HEK293 (cell line): Measurements from ENCODE around the gene ITGA3.
A peak's percentile ranks its signal among the peaks of the same experiment; 100 is the strongest.
"Not testable (repeated sequence)": the region's sequence is repeated elsewhere in the genome, so short reads cannot be mapped to it uniquely, and the experiment has no call there.

Experiments used
- CTCF ChIA-PET: fragments of 350-600 bp; formaldehyde crosslinking; extraction: SDS; loops from one replicate; lab custom pipeline; 2021; ENCODE audit warnings: antibody characterized with exemption; lab: Yijun Ruan, JAX
- POLR2A ChIA-PET: fragments of 300-600 bp; formaldehyde crosslinking; extraction: SDS; loops from one replicate; lab custom pipeline; 2020; ENCODE audit warnings: antibody characterized with exemption, inconsistent platforms; lab: Yijun Ruan, JAX
- H3K27ac ChIP-seq: fragments of 200-500 bp; sonication (Bioruptor generic); 2 replicates; pipeline ENCODE4 v1.5.1; 2014; ENCODE audit warnings: low read depth, low read length, control low read depth, inconsistent platforms; ENCODE audit errors: extremely low read depth
- H3K36me3 ChIP-seq, 2 experiments: fragments of 200-500 bp in 1 of 2; sonication (Bioruptor generic) in 1 of 2; 1 replicate in 1 of 2; 2 replicates in 1 of 2; pipeline ENCODE4 v1.5.1; 2014 to 2017; ENCODE audit warnings: inconsistent platforms in 2 of 2, low read length in 2 of 2; ENCODE audit not compliant: control insufficient read depth in 2 of 2, insufficient read depth in 1 of 2
- H3K4me1 ChIP-seq: fragments of 200-500 bp; sonication (Bioruptor generic); 2 replicates; pipeline ENCODE4 v1.5.1; 2014; ENCODE audit warnings: mild to moderate bottlenecking, low read length, inconsistent platforms; ENCODE audit not compliant: control insufficient read depth, insufficient read depth
- H3K4me3 ChIP-seq: 2 replicates; pipeline ENCODE4 v1.5.1; 2011; ENCODE audit warnings: low read depth, mild to moderate bottlenecking, control low read depth, low read length, moderate library complexity
- H3K9me3 ChIP-seq: fragments of 200-500 bp; sonication (Bioruptor generic); 2 replicates; pipeline ENCODE4 v1.5.1; 2014; ENCODE audit warnings: low read depth, low read length, inconsistent platforms; ENCODE audit not compliant: control insufficient read depth, insufficient read depth
- GLIS2 ChIP-seq: fragments of 450-650 bp; formaldehyde crosslinking; IDR thresholded peaks from 2 replicates; pipeline ENCODE4 v1.5.1; 2016; ENCODE audit warnings: missing biosample characterization, missing genetic modification characterization
- PRDM2 ChIP-seq: fragments of 450-650 bp; formaldehyde crosslinking; IDR thresholded peaks from 2 replicates; pipeline ENCODE4 v1.5.1; 2016; ENCODE audit warnings: missing biosample characterization, missing genetic modification characterization, borderline replicate concordance
- ZBTB1 ChIP-seq: fragments of 450-650 bp; formaldehyde crosslinking; IDR thresholded peaks from 2 replicates; pipeline ENCODE4 v1.5.1; 2016; ENCODE audit warnings: missing biosample characterization, missing genetic modification characterization
- ZBTB17 ChIP-seq: fragments of 450-650 bp; formaldehyde crosslinking; IDR thresholded peaks from 2 replicates; pipeline ENCODE4 v1.5.1; 2016; ENCODE audit warnings: missing biosample characterization, missing genetic modification characterization
- ZNF114 ChIP-seq: fragments of 450-650 bp; formaldehyde crosslinking; IDR thresholded peaks from 2 replicates; pipeline ENCODE4 v1.5.0; 2017; ENCODE audit warnings: missing biosample characterization, missing genetic modification characterization
- ZNF146 ChIP-seq: fragments of 450-650 bp; formaldehyde crosslinking; IDR thresholded peaks from 2 replicates; pipeline ENCODE4 v1.5.1; 2016; ENCODE audit warnings: missing biosample characterization, missing genetic modification characterization
- ZNF24 ChIP-seq: fragments of 450-650 bp; formaldehyde crosslinking; IDR thresholded peaks from 2 replicates; pipeline ENCODE4 v1.5.1; 2016; ENCODE audit warnings: missing biosample characterization, missing genetic modification characterization
- ZNF292 ChIP-seq: fragments of 450-650 bp; formaldehyde crosslinking; IDR thresholded peaks from 2 replicates; pipeline ENCODE4 v1.5.1; 2016; ENCODE audit warnings: low read depth, missing biosample characterization, missing genetic modification characterization, borderline replicate concordance
- ZNF585B ChIP-seq: fragments of 450-650 bp; formaldehyde crosslinking; IDR thresholded peaks from 2 replicates; pipeline ENCODE4 v1.5.1; 2016; ENCODE audit warnings: missing biosample characterization, missing genetic modification characterization
- ZNF830 ChIP-seq: fragments of 450-650 bp; IDR thresholded peaks from 2 replicates; pipeline ENCODE4 v1.5.0; 2018; ENCODE audit warnings: missing biosample characterization, missing genetic modification characterization, low read depth, mild to moderate bottlenecking, moderate library complexity
- ZSCAN30 ChIP-seq: fragments of 450-650 bp; IDR thresholded peaks from 2 replicates; pipeline ENCODE4 v1.5.1; 2018; ENCODE audit warnings: missing biosample characterization, mild to moderate bottlenecking, missing genetic modification characterization, moderate library complexity
- TF ChIP-seq, protein P1 (sequence below): fragments of 450-650 bp; formaldehyde crosslinking; IDR thresholded peaks from 2 replicates; pipeline ENCODE4 v1.5.1; 2016; ENCODE audit warnings: missing biosample characterization, missing genetic modification characterization
- TF ChIP-seq, protein P2 (sequence below): fragments of 450-650 bp; formaldehyde crosslinking; IDR thresholded peaks from 2 replicates; pipeline ENCODE4 v1.5.1; 2016; ENCODE audit warnings: missing biosample characterization, missing genetic modification characterization, borderline replicate concordance

ITGA3 gene

DNA sequence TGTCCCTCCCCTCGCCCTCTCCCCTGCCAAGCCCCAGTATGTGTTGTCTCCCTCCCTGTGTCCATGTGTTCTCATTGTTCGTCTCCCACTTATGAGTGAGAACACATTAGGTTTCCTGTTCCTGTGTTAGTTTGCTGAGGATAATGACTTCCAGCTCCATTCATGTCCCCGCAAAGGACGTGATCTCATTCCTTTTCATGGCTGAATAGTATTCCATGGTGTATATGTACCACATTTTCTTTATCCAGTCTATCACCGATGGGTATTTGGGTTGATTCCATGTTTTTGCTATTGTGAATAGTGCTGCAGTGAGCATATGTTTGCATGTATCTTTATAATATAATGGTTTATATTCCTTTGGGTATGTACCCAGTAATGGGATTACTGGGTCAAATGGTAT, 15.4 kb upstream of the ITGA3 start:
- H3K4me3 ChIP-seq, H3K9me3 ChIP-seq, H3K27ac ChIP-seq, H3K36me3 ChIP-seq, H3K4me1 ChIP-seq, POLR2A ChIA-PET: not testable (repeated sequence)
- CTCF ChIA-PET = interaction anchor here (0.8 to 4.0 kb wide), 3 partner anchors 14 to 54 kb away, joined by 3 to 18 read pairs (median 10); no protein-coding TSS in a partner anchor
- peak; percentile 98 for TF ChIP-seq ZNF146 (tag by site-specific recombination)
- TF ChIP-seq, protein P1, sequence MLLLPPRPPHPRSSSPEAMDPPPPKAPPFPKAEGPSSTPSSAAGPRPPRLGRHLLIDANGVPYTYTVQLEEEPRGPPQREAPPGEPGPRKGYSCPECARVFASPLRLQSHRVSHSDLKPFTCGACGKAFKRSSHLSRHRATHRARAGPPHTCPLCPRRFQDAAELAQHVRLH (tag by site-specific recombination) = 0 out of 2 replicates have a peak, but pooled peaks have one; percentile 52

GRCh38 chr17:50042211-50042610, 13.7 kb upstream of the ITGA3 start:
- H3K4me1 ChIP-seq = no peaks in the 10 kb centered on the region
- CTCF ChIA-PET = interaction anchor here (0.6 kb wide), 1 partner anchor 116 kb away, joined by 3 read pairs; no protein-coding TSS in a partner anchor
- no peaks in the 10 kb centered on the region for H3K36me3 ChIP-seq
- no peaks in the 10 kb centered on the region for H3K9me3 ChIP-seq
- H3K4me3 ChIP-seq = no peak overlapping the region
- H3K27ac ChIP-seq = no peak overlapping the region
- no peak for TF ChIP-seq ZNF24 (tag by site-specific recombination)
- no peak for TF ChIP-seq ZNF292
- TF ChIP-seq, protein P2, sequence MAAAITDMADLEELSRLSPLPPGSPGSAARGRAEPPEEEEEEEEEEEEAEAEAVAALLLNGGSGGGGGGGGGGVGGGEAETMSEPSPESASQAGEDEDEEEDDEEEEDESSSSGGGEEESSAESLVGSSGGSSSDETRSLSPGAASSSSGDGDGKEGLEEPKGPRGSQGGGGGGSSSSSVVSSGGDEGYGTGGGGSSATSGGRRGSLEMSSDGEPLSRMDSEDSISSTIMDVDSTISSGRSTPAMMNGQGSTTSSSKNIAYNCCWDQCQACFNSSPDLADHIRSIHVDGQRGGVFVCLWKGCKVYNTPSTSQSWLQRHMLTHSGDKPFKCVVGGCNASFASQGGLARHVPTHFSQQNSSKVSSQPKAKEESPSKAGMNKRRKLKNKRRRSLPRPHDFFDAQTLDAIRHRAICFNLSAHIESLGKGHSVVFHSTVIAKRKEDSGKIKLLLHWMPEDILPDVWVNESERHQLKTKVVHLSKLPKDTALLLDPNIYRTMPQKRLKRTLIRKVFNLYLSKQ (tag by site-specific recombination) = no peak
- no peak for TF ChIP-seq ZNF114 (tag by site-specific recombination)
- no peak for TF ChIP-seq ZBTB1
- no peak for TF ChIP-seq ZNF830
- no peak for TF ChIP-seq ZBTB17 (tag by site-specific recombination)
- no peak for TF ChIP-seq GLIS2 (tag by site-specific recombination)
- no peak for TF ChIP-seq ZSCAN30 (tag by site-specific recombination)
- no peak for TF ChIP-seq ZNF585B (tag by site-specific recombination)
- TF ChIP-seq PRDM2 (tag by site-specific recombination) = no peak
- POLR2A ChIA-PET = no interaction called here
